H9 (cell line): ENCODE data around the gene GPD1L. TPM values are rescaled to one million over a fixed set of nuclear protein-coding genes. Genes with fewer than 3 reads are reported as not detected.

Source experiments
- DNase-seq: peaks from one replicate; pipeline ENCODE4 v3.0.0-alpha.2; 2017
- H2AFZ ChIP-seq: one replicate; pipeline ENCODE4 v1.6.1; 2013; ENCODE audit warnings: mild to moderate bottlenecking, low read length, control low read depth, moderate library complexity
- H2AK5ac ChIP-seq: 2 replicates; pipeline ENCODE4 v1.6.1; 2013; ENCODE audit warnings: low read length, control low read depth, mixed read lengths; ENCODE audit not compliant: insufficient read length
- H2BK120ac ChIP-seq: one replicate; pipeline ENCODE4 v1.6.1; 2013; ENCODE audit warnings: low read depth, mild to moderate bottlenecking, low read length, control low read depth, inconsistent platforms; ENCODE audit not compliant: poor library complexity, severe bottlenecking
- H2BK12ac ChIP-seq: 2 replicates; pipeline ENCODE4 v1.6.1; 2013; ENCODE audit warnings: low read length, control low read depth, mixed read lengths, low read depth; ENCODE audit not compliant: insufficient read length
- H2BK15ac ChIP-seq: 2 replicates; pipeline ENCODE4 v1.6.1; 2013; ENCODE audit warnings: low read depth, low read length, control low read depth
- H2BK20ac ChIP-seq: one replicate; pipeline ENCODE4 v1.6.1; 2013; ENCODE audit warnings: low read depth, mild to moderate bottlenecking, low read length, control low read depth, inconsistent platforms; ENCODE audit not compliant: poor library complexity, severe bottlenecking
- H2BK5ac ChIP-seq: 2 replicates; pipeline ENCODE4 v1.6.1; 2013; ENCODE audit warnings: low read length, control low read depth, mixed read lengths; ENCODE audit not compliant: insufficient read length
- H3K14ac ChIP-seq: 2 replicates; pipeline ENCODE4 v1.6.1; 2013; ENCODE audit warnings: low read length, control low read depth; ENCODE audit not compliant: insufficient read depth
- H3K18ac ChIP-seq: 2 replicates; pipeline ENCODE4 v1.6.1; 2013; ENCODE audit warnings: low read depth, mild to moderate bottlenecking, mixed read lengths, low read length, control low read depth; ENCODE audit not compliant: insufficient read length
- H3K23ac ChIP-seq: 2 replicates; pipeline ENCODE4 v1.6.1; 2013; ENCODE audit warnings: low read length, control low read depth, mixed read lengths, low read depth; ENCODE audit not compliant: insufficient read length
- H3K23me2 ChIP-seq: 2 replicates; pipeline ENCODE4 v1.6.1; 2013; ENCODE audit warnings: low read depth, mild to moderate bottlenecking, mixed read lengths, low read length, control low read depth; ENCODE audit not compliant: insufficient read length, poor library complexity, severe bottlenecking
- H3K27ac ChIP-seq: 2 replicates; pipeline ENCODE4 v1.5.1; 2013; ENCODE audit warnings: low read length, control low read depth, mixed read lengths, low read depth; ENCODE audit not compliant: insufficient read length
- H3K27me3 ChIP-seq: 2 replicates; pipeline ENCODE4 v1.6.1; 2013; ENCODE audit warnings: low read length, control low read depth, inconsistent platforms; ENCODE audit not compliant: insufficient read depth
- H3K4ac ChIP-seq: 2 replicates; pipeline ENCODE4 v1.6.1; 2013; ENCODE audit warnings: low read depth, mild to moderate bottlenecking, control low read depth, inconsistent platforms, low read length, moderate library complexity
- H3K4me1 ChIP-seq: 2 replicates; pipeline ENCODE4 v1.6.1; 2013; ENCODE audit warnings: low read length, control low read depth, inconsistent platforms; ENCODE audit not compliant: insufficient read depth
- H3K4me2 ChIP-seq: 2 replicates; pipeline ENCODE4 v1.6.1; 2013; ENCODE audit warnings: low read length, control low read depth, mixed read lengths; ENCODE audit not compliant: insufficient read length, insufficient read depth
- H3K56ac ChIP-seq: 2 replicates; pipeline ENCODE4 v1.6.1; 2013; ENCODE audit warnings: low read depth, mild to moderate bottlenecking, mixed read lengths, low read length, control low read depth; ENCODE audit not compliant: insufficient read length
- H3K79me1 ChIP-seq: 2 replicates; pipeline ENCODE4 v1.6.1; 2013; ENCODE audit warnings: low read depth, mild to moderate bottlenecking, moderate library complexity, low read length, control low read depth, inconsistent platforms; ENCODE audit not compliant: insufficient read depth, poor library complexity, severe bottlenecking
- H3K79me2 ChIP-seq: 2 replicates; pipeline ENCODE4 v1.6.1; 2013; ENCODE audit warnings: low read length, control low read depth, inconsistent platforms; ENCODE audit not compliant: insufficient read depth
- H3K9ac ChIP-seq: 2 replicates; pipeline ENCODE4 v1.6.1; 2013; ENCODE audit warnings: low read length, control low read depth, mixed read lengths; ENCODE audit not compliant: insufficient read length; ENCODE audit errors: extremely low read depth
- H3K9me3 ChIP-seq: one replicate; pipeline ENCODE4 v1.6.1; 2013; ENCODE audit warnings: low read depth, low read length, inconsistent platforms; ENCODE audit not compliant: control insufficient read depth
- H3T11ph ChIP-seq: one replicate; pipeline ENCODE4 v1.6.1; 2013; ENCODE audit warnings: mild to moderate bottlenecking, low read length, control low read depth, inconsistent platforms
- H4K20me1 ChIP-seq: one replicate; pipeline ENCODE4 v1.6.1; 2013; ENCODE audit not compliant: control insufficient read depth, insufficient read length, insufficient read depth
- H4K5ac ChIP-seq: 2 replicates; pipeline ENCODE4 v1.6.1; 2013; ENCODE audit warnings: low read depth, mild to moderate bottlenecking, mixed read lengths, low read length, control low read depth; ENCODE audit not compliant: insufficient read length
- H4K8ac ChIP-seq: replicated peaks from 2 replicates; pipeline ENCODE4 v1.6.1; 2013; ENCODE audit warnings: low read length, control low read depth, mixed read lengths, low read depth; ENCODE audit not compliant: insufficient read length
- H4K91ac ChIP-seq: 2 replicates; pipeline ENCODE4 v1.6.1; 2013; ENCODE audit warnings: low read depth, mild to moderate bottlenecking, moderate library complexity, mixed read lengths, low read length, control low read depth; ENCODE audit not compliant: insufficient read length
- H3K27ac Mint-ChIP-seq, 3 experiments: 2 replicates in 2 of 3; 3 replicates in 1 of 3; pipeline ENCODE4 v1.8.0; 2020 to 2021; ENCODE audit warnings: mixed read lengths in 3 of 3, mild to moderate bottlenecking in 1 of 3, moderate library complexity in 1 of 3
- H3K27me3 Mint-ChIP-seq: 2 replicates; pipeline ENCODE4 v1.8.0; 2021; ENCODE audit warnings: low read depth, mild to moderate bottlenecking, moderate library complexity, mixed read lengths
- H3K36me3 Mint-ChIP-seq, 3 experiments: 2 replicates in 2 of 3; 3 replicates in 1 of 3; pipeline ENCODE4 v1.8.0; 2020 to 2021; ENCODE audit warnings: low read depth in 3 of 3, mixed read lengths in 3 of 3; ENCODE audit not compliant: insufficient read depth in 1 of 3
- H3K4me1 Mint-ChIP-seq, 2 experiments: 2 replicates each; pipeline ENCODE4 v1.8.0; 2020; ENCODE audit warnings: mixed read lengths in 2 of 2
- H3K4me3 Mint-ChIP-seq, 2 experiments: 2 replicates in 1 of 2; 3 replicates in 1 of 2; pipeline ENCODE4 v1.8.0; 2020 to 2021; ENCODE audit warnings: mild to moderate bottlenecking in 2 of 2, mixed read lengths in 2 of 2, moderate library complexity in 1 of 2
- H3K9me3 Mint-ChIP-seq, 2 experiments: 2 replicates in 1 of 2; 3 replicates in 1 of 2; pipeline ENCODE4 v1.8.0; 2020; ENCODE audit warnings: mild to moderate bottlenecking in 2 of 2, mixed read lengths in 2 of 2, moderate library complexity in 1 of 2
- WGBS: extraction: QIAGEN DNeasy Blood & Tissue Kit; methylation state at CpG from one replicate; pipeline ENCODE4 v1.1.7; 2013; ENCODE audit warnings: missing lambda C conversion rate, low lambda C conversion rate, mixed read lengths; ENCODE audit not compliant: insufficient read length; ENCODE audit errors: extremely low coverage; 5-methylcytosine and 5-hydroxymethylcytosine counted together
- total RNA-seq: library from RNA; stranded (reverse); gene quantifications from 2 replicates; pipeline ENCODE4 v1.2.1, GENCODE V29; 2021
- TF ChIP-seq, protein P1 (sequence below): fragments of 200-600 bp; sonication (generic); conservative IDR thresholded peaks from 3 replicates; pipeline ENCODE4 v1.8.0; 2021; ENCODE audit warnings: antibody characterized with exemption, mild to moderate bottlenecking

The GPD1L gene
- total RNA-seq, 1 experiment from 2014 or later = 3.7 TPM

DNA sequence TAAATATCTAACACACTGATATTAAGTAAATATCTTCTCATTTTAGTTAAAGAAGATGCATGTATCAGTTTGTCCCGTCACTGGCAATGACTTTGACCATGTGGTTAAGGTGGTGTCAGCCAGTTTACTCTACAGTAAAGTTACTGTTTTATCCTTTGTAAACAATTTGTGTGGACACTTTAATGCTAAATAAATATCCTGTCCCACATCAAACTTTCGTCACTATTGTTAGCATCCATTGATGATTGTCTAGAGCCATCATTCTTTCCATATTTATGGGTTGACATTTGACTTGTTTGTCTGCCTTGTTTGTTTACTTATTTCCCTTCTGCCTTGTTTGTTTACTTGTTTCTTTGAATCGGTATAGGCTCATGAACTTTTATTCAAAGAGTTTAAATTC is 11.0 kb upstream of the GPD1L start:
- no peak overlapping the region for H2BK20ac ChIP-seq
- H4K91ac ChIP-seq = no peak overlapping the region
- no peak overlapping the region for H4K8ac ChIP-seq
- Mint-ChIP-seq H3K4me1 (peaks cover 0 to 2% of the 10 kb centered on the region in 2 experiments; a peak in 1 of 4 replicates), H3K36me3 (no peaks in the 10 kb centered on the region), H3K27me3 (peaks cover 5% of the 10 kb centered on the region), H3K4me3 (no peak overlapping the region), H3K9me3 (peaks cover 0 to 4% of the 10 kb centered on the region in 2 experiments; a peak in 1 of 5 replicates), H3K27ac (no peak overlapping the region)
- H3K79me1 ChIP-seq = no peaks in the 10 kb centered on the region
- H3K79me2 ChIP-seq = no peaks in the 10 kb centered on the region
- no peak overlapping the region for H2AK5ac ChIP-seq
- H3K9ac ChIP-seq = no peak overlapping the region
- no peak overlapping the region for H2BK12ac ChIP-seq
- no peaks in the 10 kb centered on the region for H4K20me1 ChIP-seq
- H3K4me2 ChIP-seq = no peak overlapping the region
- H2BK15ac ChIP-seq = no peak overlapping the region
- H3T11ph ChIP-seq = no peak overlapping the region
- no peak for DNase-seq
- no peak overlapping the region for H3K4ac ChIP-seq
- TF ChIP-seq, protein P1, sequence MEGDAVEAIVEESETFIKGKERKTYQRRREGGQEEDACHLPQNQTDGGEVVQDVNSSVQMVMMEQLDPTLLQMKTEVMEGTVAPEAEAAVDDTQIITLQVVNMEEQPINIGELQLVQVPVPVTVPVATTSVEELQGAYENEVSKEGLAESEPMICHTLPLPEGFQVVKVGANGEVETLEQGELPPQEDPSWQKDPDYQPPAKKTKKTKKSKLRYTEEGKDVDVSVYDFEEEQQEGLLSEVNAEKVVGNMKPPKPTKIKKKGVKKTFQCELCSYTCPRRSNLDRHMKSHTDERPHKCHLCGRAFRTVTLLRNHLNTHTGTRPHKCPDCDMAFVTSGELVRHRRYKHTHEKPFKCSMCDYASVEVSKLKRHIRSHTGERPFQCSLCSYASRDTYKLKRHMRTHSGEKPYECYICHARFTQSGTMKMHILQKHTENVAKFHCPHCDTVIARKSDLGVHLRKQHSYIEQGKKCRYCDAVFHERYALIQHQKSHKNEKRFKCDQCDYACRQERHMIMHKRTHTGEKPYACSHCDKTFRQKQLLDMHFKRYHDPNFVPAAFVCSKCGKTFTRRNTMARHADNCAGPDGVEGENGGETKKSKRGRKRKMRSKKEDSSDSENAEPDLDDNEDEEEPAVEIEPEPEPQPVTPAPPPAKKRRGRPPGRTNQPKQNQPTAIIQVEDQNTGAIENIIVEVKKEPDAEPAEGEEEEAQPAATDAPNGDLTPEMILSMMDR = no peak
- H3K18ac ChIP-seq = no peak overlapping the region
- no peak overlapping the region for H2BK120ac ChIP-seq
- WGBS = no CpG with 5 or more reads among the region's 3 CpGs
- no peaks in the 10 kb centered on the region for H3K27me3 ChIP-seq
- no peak overlapping the region for H3K23ac ChIP-seq
- no peak overlapping the region for H3K56ac ChIP-seq
- no peaks in the 10 kb centered on the region for H3K23me2 ChIP-seq
- no peak overlapping the region for H3K14ac ChIP-seq
- H3K4me1 ChIP-seq = no peaks in the 10 kb centered on the region
- H3K9me3 ChIP-seq = peaks cover 5% of the 10 kb centered on the region
- no peak overlapping the region for H2AFZ ChIP-seq
- H4K5ac ChIP-seq = no peak overlapping the region
- no peak overlapping the region for H3K27ac ChIP-seq
- no peak overlapping the region for H2BK5ac ChIP-seq
